GM19455 (cell line): ENCODE measurements around the gene CAMK2A.

Experiments used
- ATAC-seq: cut with Tn5 transposase; IDR thresholded peaks from one replicate; pipeline ENCODE4 v1.9.1; 2021; ENCODE audit not compliant: unreplicated experiment

Gene CAMK2A

DNA sequence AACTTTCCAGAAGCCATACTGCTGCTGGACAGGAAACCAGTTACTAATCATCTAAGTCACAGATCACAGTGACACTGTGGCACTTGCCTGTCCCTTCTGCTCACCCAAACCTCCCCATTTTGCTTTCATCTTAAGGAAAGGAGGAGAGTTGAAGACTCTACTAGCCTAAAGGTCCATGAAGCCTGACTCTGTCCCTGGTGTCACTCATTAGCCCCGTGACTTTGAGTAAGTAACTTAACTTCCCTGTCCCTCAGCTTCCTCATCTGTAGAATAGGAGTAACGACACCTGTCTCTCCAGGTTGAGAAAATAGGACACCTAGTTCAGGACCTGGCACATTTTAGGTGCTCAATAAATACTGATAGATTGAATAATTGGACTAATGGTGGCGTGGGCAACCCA is 100.2 kb downstream of the CAMK2A start:
- ATAC-seq: no peak

DNA sequence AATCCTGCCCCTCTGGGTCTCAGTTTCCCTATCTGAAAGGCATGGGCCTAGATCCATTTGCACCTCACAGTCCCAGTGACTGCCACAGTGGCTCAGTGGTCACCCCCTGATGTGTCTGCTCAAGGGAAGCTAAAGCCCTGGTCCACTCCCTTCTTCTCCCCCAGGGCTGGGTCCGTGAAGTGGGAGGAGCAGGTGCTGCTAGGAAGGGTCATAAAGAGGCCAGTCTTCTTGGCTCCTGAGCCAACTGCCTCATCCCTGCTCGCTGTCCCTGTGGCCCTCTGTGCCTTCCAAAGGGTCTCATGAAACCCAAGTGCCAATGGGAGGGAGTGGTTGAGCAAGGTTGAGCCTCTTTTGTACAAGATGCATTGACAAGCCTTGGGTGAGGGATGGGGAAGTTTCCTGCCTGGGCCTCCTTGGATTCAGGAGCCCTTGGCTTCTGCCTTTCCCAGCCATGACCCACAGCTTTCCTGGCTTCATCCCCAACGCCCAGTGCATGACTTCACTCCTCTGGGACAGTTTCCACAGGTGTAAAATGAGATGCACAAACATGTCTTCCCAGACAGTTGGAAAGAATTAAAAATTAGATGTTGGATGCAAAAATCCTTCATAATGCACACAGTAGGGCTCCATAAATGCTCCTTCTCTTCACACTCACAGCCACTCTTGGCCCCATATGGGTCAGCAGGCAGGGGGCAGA is 101.3 kb downstream of the CAMK2A start:
- ATAC-seq: no peak

GRCh38 chr5:150186897-150187296 is 102.7 kb downstream of the CAMK2A start:
- ATAC-seq: no peak

GRCh38 chr5:150186137-150186536 is 103.4 kb downstream of the CAMK2A start:
- ATAC-seq: no peak

DNA sequence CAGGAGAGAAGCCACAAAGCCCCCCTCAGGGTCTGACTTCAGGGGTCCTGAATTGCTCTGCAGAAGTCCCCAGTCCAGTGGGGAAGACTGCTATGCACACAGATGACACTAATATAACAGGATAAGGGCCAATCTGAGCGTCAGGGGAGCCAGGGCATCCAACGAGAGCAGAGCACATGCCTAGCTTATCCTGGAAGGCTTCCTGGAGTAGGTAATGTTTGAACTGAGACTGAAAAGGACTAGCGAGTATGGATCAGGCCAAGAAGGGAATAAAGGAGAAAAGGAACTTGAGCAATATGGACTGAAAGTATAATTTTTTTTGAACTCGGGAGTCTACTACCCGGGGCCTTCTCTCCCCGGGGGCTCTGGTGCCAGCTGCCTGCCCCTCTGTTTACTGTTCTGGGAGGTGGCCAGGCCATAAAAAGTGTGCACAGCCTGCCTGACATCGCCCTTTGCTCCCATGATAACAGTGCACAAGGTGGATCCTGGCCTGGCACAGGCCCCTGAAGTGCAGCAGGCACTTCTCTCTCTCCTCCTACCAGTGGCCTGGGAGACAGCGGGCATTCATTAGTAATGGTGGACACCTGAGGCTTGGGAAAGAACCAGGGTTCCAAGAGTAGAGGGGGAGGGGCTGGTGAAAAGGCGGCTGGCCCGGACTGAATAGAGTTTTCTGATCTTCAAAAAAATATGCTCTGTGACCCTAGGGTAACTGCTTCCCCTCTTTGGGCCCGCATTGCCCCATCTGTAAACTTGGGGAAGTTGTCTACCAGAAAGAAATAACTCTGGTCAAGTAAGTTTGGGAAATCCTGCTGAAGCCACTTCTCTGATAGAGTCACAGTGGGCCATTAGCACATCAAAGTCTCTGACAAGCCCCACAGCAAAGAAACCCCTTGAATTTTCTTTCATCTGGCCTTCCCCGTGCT is 104.3 kb downstream of the CAMK2A start:
- ATAC-seq: no peak

DNA sequence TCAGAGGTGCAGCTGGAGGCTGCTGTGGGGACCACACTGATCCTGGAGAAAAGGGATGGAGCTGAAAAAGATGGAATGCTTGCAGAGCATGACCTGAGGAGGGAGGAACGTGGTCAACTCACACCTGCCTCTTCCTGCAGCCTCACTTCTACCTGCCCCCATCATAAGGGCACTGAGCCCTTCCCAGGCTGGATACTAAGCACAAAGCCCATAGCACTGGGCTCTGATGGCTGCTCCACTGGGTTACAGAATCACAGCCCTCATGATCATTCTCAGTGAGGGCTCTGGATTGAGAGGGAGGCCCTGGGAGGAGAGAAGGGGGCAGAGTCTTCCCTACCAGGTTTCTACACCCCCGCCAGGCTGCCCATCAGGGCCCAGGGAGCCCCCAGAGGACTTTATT is 105.6 kb downstream of the CAMK2A start:
- ATAC-seq: no peak

- no peak for ATAC-seq
Observed at GRCh38 chr5:150183436-150183835, 106.1 kb downstream of the CAMK2A start.

- no peak for ATAC-seq
Observed at GRCh38 chr5:150182774-150183173, 106.8 kb downstream of the CAMK2A start.

DNA sequence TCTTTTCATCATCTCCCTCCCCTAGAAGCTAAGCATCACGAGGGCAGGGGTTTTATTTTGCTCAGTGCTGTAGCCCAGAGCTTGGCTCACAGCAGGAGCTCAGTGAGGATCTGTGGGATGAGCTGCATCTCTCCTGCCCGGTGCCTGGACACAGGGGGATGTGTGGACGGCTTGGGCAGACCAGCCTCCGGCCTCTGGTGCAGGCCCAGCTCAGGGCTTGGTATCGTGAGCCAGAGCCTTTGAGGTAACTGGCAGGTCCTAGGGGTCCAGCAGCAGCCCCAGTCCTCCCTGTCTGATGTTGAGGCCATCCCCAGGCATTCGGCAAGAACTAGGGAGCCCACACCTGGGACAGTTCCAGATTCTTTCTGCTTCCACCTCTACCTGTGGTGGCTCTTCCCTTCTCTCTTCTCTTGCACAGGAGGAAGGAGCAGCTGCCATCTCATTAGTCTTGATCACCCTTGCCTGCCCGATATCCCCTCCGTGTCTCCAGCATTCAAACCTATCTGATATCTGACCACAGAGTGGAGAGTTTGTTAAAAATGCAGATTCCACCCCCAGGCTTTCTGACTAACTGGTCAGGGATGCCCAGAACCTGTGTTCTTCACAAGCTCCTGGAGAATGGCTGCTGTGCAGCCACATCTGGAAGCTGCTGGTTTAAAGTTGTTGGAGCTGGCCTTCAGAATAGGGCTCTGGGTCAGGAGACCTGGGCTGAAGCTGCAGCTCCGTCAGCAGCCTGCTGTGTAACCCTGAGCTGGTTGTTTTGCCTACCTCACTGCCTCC is 107.6 kb downstream of the CAMK2A start:
- ATAC-seq: no peak

- no peak for ATAC-seq
Observed at GRCh38 chr5:150181027-150181426, 108.5 kb downstream of the CAMK2A start.

DNA sequence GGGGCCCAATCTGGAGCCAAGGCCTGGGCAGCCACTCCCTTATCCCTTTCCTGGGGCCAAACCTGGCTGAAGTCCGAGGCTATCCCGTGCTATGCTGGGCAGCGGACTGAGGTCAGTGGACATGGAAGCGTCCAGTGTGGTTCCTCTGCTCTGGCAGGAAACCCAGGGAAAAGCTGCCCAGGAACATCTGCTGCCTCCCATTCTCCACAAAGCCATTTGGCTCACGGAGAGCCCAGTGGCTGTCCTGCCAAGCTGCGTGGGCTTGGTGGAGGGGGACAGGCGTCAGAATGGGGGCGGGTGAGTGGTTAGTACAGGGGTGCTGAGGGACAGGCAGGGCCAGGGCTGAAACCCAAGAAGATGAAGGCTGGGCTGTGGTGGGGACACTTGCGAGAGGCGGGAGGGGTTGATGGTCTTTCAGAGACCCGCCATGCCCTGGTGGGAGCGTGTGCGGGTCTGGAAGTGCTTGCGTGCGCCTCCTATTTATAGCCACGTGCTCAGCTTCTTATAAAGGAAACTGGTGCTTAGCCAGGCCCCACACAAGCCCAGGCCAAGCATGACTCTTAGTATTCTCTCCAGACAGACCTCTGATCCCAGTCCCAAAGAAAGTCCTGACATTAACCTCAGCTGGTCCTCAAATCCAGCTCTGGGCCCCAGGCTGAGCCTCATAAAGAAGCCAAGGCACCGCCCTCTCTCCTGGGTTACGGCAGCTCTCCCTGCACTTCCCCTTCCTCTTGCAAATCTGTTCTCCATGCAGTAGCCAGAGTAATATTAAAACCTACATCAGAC is 109.1 kb downstream of the CAMK2A start:
- no peak for ATAC-seq

- no peak for ATAC-seq
Observed at GRCh38 chr5:150179019-150179620, 110.5 kb downstream of the CAMK2A start.

DNA sequence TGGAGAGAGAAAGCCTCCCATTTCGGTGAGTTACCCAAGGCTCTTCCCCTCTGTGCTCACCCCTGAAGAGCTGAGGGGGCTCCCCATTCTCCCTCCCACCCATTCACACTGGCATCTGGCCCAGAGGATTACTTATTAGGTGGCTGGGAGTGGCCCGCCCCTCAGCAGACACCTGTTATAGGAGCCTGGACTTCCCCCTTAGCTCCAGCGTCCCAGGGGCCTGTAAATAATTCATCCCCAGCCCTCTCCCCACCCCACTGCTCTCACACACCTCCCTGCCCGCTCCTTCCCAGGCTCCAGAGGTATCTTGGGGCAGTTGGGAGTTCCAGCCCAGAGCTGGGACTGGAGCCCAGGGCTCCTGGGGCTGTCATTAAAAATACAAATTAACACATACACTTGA is 111.3 kb downstream of the CAMK2A start:
- no peak for ATAC-seq

DNA sequence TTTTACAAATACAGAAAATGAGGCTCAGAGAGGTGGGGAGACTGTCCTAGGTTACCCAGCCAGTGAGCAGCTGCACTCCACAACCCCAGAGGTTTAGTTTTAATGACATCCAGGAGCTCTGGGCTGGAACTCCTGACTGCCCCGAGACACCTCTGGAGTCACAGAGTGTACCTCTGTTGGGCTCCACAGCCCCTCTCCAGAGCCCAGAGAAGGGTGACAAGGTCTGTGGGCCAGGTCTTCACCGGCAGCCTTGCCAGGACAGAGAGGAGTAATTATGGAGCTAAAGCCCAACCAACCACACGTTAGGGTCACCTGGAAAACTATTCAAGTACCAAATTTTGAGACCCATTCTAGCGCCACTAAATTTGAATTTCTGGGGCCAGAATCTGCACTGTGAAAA is 111.9 kb downstream of the CAMK2A start:
- ATAC-seq: no peak

GRCh38 chr5:150176745-150177477 is 112.7 kb downstream of the CAMK2A start:
- no peak for ATAC-seq

DNA sequence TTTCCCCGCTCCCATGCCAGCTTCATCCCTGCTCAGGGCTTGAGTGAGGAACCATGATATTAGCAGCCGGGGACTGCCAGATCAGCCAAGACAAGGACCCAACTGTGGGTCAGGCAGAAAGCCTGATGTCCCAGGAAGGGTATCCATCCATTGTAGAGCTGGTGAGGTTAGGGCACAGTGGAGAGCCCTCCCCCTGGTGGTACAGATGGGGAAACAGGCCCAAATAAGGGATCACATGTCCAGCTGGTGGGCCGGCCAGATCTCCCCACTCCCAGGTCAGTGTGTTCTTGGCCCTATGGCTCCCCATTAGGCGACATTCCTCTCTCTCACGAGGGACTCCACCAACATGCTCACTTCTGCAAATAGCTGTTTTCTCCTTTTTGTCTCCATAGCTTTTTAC is 114.0 kb downstream of the CAMK2A start:
- ATAC-seq: no peak

DNA sequence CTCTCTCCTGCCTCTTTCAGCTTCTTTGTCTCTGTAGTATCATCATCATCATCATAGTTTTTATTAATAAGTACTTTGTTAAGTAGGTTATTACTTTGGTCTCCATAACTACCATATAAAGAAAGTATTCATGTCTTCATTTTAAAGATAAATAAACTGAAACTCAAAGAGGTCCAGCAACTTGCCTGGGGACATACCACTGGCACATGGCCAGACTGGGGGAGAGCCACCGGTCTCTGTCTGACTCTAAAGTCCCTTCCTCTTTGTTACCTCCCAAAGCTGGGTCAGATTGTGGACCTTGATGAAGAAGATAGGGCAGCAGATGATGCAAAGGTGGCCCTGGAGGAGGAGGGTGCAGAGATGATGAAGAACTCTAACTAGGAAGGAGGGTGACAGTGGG is 114.5 kb downstream of the CAMK2A start:
- ATAC-seq: no peak

GRCh38 chr5:150174285-150174684 is 115.3 kb downstream of the CAMK2A start:
- ATAC-seq: no peak

- no peak for ATAC-seq
Observed at GRCh38 chr5:150173161-150173560, 116.4 kb downstream of the CAMK2A start.

- no peak for ATAC-seq
Observed at GRCh38 chr5:150172556-150172955, 117.0 kb downstream of the CAMK2A start.
